GM12865 (cell line): ENCODE results near the gene THRB.

Experiments
- DNase-seq: peaks from one replicate; pipeline ENCODE4 v3.0.0; 2010; ENCODE audit warnings: low read depth
- H3K4me3 ChIP-seq: 2 replicates; pipeline ENCODE4 v1.5.1; 2011; ENCODE audit warnings: mild to moderate bottlenecking, low read depth, low read length, control low read depth
- TF ChIP-seq, protein P1 (sequence below): IDR thresholded peaks from 2 replicates; pipeline ENCODE4 v1.5.1; 2011; ENCODE audit warnings: low read length, control low read depth, low read depth, inconsistent platforms; ENCODE audit not compliant: insufficient read depth; ENCODE audit errors: missing control alignments

THRB gene

DNA sequence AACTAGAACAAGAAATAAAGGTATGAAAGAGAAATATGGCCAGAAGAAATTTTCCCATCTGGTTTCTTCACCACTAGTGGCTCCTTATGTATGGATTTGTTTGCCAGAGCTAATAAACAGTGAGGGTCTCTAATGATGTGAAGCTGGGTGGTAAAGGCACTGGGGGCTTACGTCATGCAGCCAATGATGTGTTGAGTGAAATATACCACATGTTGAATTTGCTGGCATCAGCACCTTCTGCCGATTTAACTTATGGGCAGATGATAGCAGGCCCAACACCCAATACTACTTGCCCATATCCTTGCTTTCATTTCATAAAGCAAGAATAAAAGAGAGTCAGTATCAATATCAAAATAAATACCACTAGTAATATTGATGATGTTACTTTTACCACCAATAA, 133.0 kb downstream of the THRB start:
- TF ChIP-seq, protein P1, sequence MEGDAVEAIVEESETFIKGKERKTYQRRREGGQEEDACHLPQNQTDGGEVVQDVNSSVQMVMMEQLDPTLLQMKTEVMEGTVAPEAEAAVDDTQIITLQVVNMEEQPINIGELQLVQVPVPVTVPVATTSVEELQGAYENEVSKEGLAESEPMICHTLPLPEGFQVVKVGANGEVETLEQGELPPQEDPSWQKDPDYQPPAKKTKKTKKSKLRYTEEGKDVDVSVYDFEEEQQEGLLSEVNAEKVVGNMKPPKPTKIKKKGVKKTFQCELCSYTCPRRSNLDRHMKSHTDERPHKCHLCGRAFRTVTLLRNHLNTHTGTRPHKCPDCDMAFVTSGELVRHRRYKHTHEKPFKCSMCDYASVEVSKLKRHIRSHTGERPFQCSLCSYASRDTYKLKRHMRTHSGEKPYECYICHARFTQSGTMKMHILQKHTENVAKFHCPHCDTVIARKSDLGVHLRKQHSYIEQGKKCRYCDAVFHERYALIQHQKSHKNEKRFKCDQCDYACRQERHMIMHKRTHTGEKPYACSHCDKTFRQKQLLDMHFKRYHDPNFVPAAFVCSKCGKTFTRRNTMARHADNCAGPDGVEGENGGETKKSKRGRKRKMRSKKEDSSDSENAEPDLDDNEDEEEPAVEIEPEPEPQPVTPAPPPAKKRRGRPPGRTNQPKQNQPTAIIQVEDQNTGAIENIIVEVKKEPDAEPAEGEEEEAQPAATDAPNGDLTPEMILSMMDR: no peak
- H3K4me3 ChIP-seq: no peak overlapping the region
- DNase-seq: no peak

GRCh38 chr3:24360957-24361356, 133.7 kb downstream of the THRB start:
- no peak for DNase-seq
- H3K4me3 ChIP-seq: no peak overlapping the region
- TF ChIP-seq, protein P1: no peak

DNA sequence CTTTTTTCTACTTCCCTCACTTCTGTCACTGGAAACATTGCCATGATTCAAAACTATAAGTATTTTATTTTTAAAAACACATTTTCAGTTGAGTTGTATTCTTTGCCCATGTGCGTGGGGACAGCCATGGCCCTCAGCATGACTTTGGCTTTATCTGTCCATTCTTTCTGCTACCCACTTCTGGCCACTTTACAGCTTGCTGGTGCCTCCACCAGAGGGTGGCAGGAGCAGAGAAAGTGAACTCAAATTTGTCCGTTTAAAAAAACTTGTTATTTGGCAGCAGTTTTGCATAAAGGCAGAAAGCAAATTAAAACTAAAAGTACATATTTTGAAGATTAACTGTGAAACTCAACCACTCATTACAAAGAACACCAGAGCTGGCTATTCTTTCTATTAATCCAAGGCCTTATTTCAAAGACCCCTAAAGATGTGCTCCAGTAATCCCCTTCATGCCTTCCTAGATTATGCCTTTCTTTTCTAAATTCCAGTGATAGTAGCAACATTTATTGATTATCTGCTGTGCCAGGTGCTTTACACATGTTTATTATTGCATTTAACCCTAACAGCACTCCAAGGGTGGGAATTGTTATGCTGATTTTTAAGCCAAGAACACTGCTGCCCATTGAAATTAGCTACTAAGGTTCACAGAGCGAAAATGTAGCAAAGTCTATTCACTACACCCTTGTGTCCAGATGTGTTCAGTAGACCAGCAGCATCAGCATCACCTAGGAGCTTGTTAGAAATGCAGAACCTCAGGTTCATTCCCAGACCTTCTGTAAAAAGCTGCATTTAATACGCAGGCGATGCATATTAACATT, 134.8 kb downstream of the THRB start:
- no peak overlapping the region for H3K4me3 ChIP-seq
- TF ChIP-seq, protein P1: no peak
- no peak for DNase-seq

DNA sequence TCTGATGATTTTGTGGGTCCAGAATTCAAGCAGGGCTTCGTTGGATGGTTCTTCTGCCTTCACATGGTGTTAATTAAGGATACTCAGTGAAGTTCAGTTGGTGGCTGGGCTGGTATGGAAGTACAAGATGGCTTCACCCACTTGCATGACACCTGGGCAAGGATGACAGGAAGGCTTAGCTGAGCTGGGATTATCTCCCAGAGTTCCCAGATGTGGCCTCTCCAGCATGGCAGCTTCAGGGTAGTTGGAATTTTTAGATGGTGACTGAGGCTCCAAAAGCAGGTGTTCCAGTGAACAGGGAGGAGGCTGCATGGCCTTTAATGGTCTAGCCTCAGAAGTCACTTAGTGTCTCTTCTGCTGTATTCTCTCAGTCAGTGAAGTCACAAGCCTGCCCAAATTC, 135.5 kb downstream of the THRB start:
- TF ChIP-seq, protein P1: no peak
- H3K4me3 ChIP-seq: no peak overlapping the region
- no peak for DNase-seq

DNA sequence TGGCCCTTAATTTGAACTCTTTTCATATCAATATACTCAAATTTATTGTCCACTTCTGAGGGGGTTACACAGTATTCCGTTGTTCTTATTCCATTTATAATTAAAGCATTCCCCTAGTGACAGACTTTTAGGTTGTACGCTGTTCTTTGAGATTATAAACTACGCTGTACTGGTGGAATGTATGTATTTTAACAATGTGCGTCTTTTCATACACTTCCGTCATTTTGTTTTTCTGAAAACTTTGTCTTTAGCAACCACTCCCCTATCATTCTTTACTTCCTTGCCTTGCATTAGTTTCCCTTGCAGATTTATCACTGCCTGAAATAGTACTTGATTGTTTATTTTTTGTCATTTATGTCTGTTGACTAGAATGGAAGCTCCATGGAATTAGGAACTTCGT, 137.0 kb downstream of the THRB start:
- DNase-seq: no peak
- TF ChIP-seq, protein P1: no peak
- no peak overlapping the region for H3K4me3 ChIP-seq

DNA sequence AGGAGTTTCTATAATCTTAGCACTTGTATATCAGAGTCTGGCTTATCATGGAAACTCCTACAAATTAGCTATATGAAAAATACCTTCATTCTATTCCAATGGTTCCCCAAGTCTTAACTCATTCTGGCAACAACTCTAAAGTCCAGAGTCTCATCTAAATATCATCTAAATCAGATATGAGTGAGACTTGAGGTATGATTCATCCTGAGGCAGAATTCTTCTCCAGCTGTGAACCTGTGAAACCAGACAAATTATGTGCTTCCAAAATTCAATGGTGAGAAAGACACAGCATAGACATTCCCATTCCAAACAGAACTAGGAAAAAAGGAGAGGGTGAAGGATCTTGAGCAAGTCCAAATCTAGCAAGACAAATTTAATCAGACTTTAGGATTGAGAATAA, 138.8 kb downstream of the THRB start:
- TF ChIP-seq, protein P1: no peak
- no peak overlapping the region for H3K4me3 ChIP-seq
- no peak for DNase-seq

GRCh38 chr3:24354230-24354629, 140.4 kb downstream of the THRB start:
- TF ChIP-seq, protein P1: no peak
- no peak overlapping the region for H3K4me3 ChIP-seq
- DNase-seq: no peak
